ENCODE results near the gene LRP5.

DNA sequence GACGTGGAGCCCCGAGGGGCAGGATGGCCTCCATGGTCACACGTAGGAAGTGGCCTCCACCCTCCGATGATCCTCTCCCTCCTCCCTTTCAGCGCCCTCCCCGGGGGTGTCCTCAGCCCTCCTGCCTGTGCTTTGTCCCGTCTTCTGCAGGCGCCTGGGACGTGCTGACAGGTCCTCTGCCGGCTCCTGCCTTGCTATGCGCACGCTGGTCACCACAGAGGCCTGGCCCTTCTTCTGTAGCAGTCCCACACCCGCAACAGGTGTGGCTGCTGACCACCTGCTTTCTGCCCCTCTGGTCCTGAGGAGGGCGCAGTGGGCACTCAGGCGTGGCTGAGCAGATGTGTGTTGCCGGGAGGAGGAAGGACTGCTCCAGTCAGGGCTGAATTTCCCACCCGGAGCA, 120.5 kb downstream of the LRP5 start:
- TF ChIP-seq, protein P1, sequence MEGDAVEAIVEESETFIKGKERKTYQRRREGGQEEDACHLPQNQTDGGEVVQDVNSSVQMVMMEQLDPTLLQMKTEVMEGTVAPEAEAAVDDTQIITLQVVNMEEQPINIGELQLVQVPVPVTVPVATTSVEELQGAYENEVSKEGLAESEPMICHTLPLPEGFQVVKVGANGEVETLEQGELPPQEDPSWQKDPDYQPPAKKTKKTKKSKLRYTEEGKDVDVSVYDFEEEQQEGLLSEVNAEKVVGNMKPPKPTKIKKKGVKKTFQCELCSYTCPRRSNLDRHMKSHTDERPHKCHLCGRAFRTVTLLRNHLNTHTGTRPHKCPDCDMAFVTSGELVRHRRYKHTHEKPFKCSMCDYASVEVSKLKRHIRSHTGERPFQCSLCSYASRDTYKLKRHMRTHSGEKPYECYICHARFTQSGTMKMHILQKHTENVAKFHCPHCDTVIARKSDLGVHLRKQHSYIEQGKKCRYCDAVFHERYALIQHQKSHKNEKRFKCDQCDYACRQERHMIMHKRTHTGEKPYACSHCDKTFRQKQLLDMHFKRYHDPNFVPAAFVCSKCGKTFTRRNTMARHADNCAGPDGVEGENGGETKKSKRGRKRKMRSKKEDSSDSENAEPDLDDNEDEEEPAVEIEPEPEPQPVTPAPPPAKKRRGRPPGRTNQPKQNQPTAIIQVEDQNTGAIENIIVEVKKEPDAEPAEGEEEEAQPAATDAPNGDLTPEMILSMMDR (IDR thresholded peaks at IDR 0.05; ENCODE audit: insufficient read depth, low read length, poor library complexity, severe bottlenecking): no peak
- no peak for TF ChIP-seq EZH2phosphoT487 (conservative IDR thresholded peaks at IDR 0.05; ENCODE audit: low read length)
